Islet of Langerhans (tissue), 1 donor: ENCODE results near the gene ZNF385D.
"Not testable (repeated sequence)": the region's sequence is repeated elsewhere in the genome, so short reads cannot be mapped to it uniquely, and the experiment has no call there.

Experiments
- FAIRE-seq: peaks from one replicate; lab custom pipeline; 2011; peaks lifted over from hg19 to GRCh38; lab: Jason Lieb, UNC

Gene ZNF385D

GRCh38 chr3:21441821-21442220 lies 309.2 kb downstream of the ZNF385D start:
- no peak for FAIRE-seq

GRCh38 chr3:21436835-21437234 lies 314.2 kb downstream of the ZNF385D start:
- FAIRE-seq, result no peak

GRCh38 chr3:21435871-21436270 lies 315.1 kb downstream of the ZNF385D start:
- peak; percentile 62 for FAIRE-seq

GRCh38 chr3:21434310-21434709 lies 316.7 kb downstream of the ZNF385D start:
- no peak for FAIRE-seq

GRCh38 chr3:21433751-21434150 lies 317.3 kb downstream of the ZNF385D start:
- no peak for FAIRE-seq

- FAIRE-seq, result no peak
Measured at GRCh38 chr3:21426920-21427319, 324.1 kb downstream of the ZNF385D start.

GRCh38 chr3:21425715-21426114 lies 325.3 kb downstream of the ZNF385D start:
- FAIRE-seq, result no peak

GRCh38 chr3:21421096-21421495 lies 329.9 kb downstream of the ZNF385D start:
- no peak for FAIRE-seq

GRCh38 chr3:21417991-21418390 lies 333.0 kb downstream of the ZNF385D start:
- no peak for FAIRE-seq

GRCh38 chr3:21414506-21414905 lies 336.5 kb downstream of the ZNF385D start:
- FAIRE-seq, result no peak

GRCh38 chr3:21411058-21411457 lies 340.0 kb downstream of the ZNF385D start:
- no peak for FAIRE-seq

GRCh38 chr3:21409401-21409800 lies 341.6 kb downstream of the ZNF385D start:
- no peak for FAIRE-seq

GRCh38 chr3:21407743-21408142 lies 343.3 kb downstream of the ZNF385D start:
- no peak for FAIRE-seq

GRCh38 chr3:21405671-21406667 lies 345.0 kb downstream of the ZNF385D start:
- FAIRE-seq, result no peak

GRCh38 chr3:21398461-21398860 lies 352.5 kb downstream of the ZNF385D start:
- no peak for FAIRE-seq

- no peak for FAIRE-seq
Measured at GRCh38 chr3:21393683-21394311, 357.2 kb downstream of the ZNF385D start.

GRCh38 chr3:21392526-21392925 lies 358.5 kb downstream of the ZNF385D start:
- FAIRE-seq, result no peak

GRCh38 chr3:21390856-21391255 lies 360.2 kb downstream of the ZNF385D start:
- FAIRE-seq, result peak; percentile 81

- no peak for FAIRE-seq
Measured at GRCh38 chr3:21390136-21390535, 360.9 kb downstream of the ZNF385D start.

- FAIRE-seq, result not testable (repeated sequence)
Measured at GRCh38 chr3:21387142-21387826, 363.7 kb downstream of the ZNF385D start.

GRCh38 chr3:21378036-21378435 lies 373.0 kb downstream of the ZNF385D start:
- not testable (repeated sequence) for FAIRE-seq

- no peak for FAIRE-seq
Measured at GRCh38 chr3:21377071-21377769, 373.8 kb downstream of the ZNF385D start.
